HEK293 (cell line): Measurements from ENCODE around the gene KCTD10.

ENCODE experiments used
- CTCF ChIA-PET: fragments of 350-600 bp; formaldehyde crosslinking; extraction: SDS; loops from one replicate; lab custom pipeline; 2021; ENCODE audit warnings: antibody characterized with exemption; lab: Yijun Ruan, JAX
- POLR2A ChIA-PET: fragments of 300-600 bp; formaldehyde crosslinking; extraction: SDS; loops from one replicate; lab custom pipeline; 2020; ENCODE audit warnings: antibody characterized with exemption, inconsistent platforms; lab: Yijun Ruan, JAX
- H3K27ac ChIP-seq: fragments of 200-500 bp; sonication (Bioruptor generic); 2 replicates; pipeline ENCODE4 v1.5.1; 2014; ENCODE audit warnings: low read depth, low read length, control low read depth, inconsistent platforms; ENCODE audit errors: extremely low read depth
- H3K36me3 ChIP-seq, 2 experiments: fragments of 200-500 bp in 1 of 2; sonication (Bioruptor generic) in 1 of 2; 1 replicate in 1 of 2; 2 replicates in 1 of 2; pipeline ENCODE4 v1.5.1; 2014 to 2017; ENCODE audit warnings: inconsistent platforms in 2 of 2, low read length in 2 of 2; ENCODE audit not compliant: control insufficient read depth in 2 of 2, insufficient read depth in 1 of 2
- H3K4me1 ChIP-seq: fragments of 200-500 bp; sonication (Bioruptor generic); 2 replicates; pipeline ENCODE4 v1.5.1; 2014; ENCODE audit warnings: mild to moderate bottlenecking, low read length, inconsistent platforms; ENCODE audit not compliant: control insufficient read depth, insufficient read depth
- H3K4me3 ChIP-seq: 2 replicates; pipeline ENCODE4 v1.5.1; 2011; ENCODE audit warnings: low read depth, mild to moderate bottlenecking, control low read depth, low read length, moderate library complexity
- H3K9me3 ChIP-seq: fragments of 200-500 bp; sonication (Bioruptor generic); 2 replicates; pipeline ENCODE4 v1.5.1; 2014; ENCODE audit warnings: low read depth, low read length, inconsistent platforms; ENCODE audit not compliant: control insufficient read depth, insufficient read depth
- BCL11A ChIP-seq: fragments of 450-650 bp; formaldehyde crosslinking; IDR thresholded peaks from 2 replicates; pipeline ENCODE4 v1.5.1; 2016; ENCODE audit warnings: low read depth, missing biosample characterization, missing genetic modification characterization
- OVOL3 ChIP-seq: fragments of 450-650 bp; formaldehyde crosslinking; IDR thresholded peaks from 2 replicates; pipeline ENCODE4 v1.5.1; 2016; ENCODE audit warnings: missing biosample characterization, missing genetic modification characterization
- PRDM2 ChIP-seq: fragments of 450-650 bp; formaldehyde crosslinking; IDR thresholded peaks from 2 replicates; pipeline ENCODE4 v1.5.1; 2016; ENCODE audit warnings: missing biosample characterization, missing genetic modification characterization, borderline replicate concordance
- SP7 ChIP-seq: fragments of 450-650 bp; formaldehyde crosslinking; IDR thresholded peaks from 2 replicates; pipeline ENCODE4 v1.5.1; 2016; ENCODE audit warnings: missing biosample characterization, missing genetic modification characterization
- YY1 ChIP-seq: fragments of 450-650 bp; formaldehyde crosslinking; IDR thresholded peaks from 2 replicates; pipeline ENCODE4 v1.5.1; 2018; ENCODE audit warnings: missing biosample characterization, missing genetic modification characterization
- YY2 ChIP-seq: fragments of 450-650 bp; formaldehyde crosslinking; IDR thresholded peaks from 2 replicates; pipeline ENCODE4 v1.5.1; 2016; ENCODE audit warnings: missing biosample characterization, missing genetic modification characterization
- ZNF148 ChIP-seq: fragments of 450-650 bp; formaldehyde crosslinking; IDR thresholded peaks from 2 replicates; pipeline ENCODE4 v1.5.0; 2017; ENCODE audit warnings: missing biosample characterization, missing genetic modification characterization, borderline replicate concordance
- ZNF184 ChIP-seq: fragments of 450-650 bp; IDR thresholded peaks from 2 replicates; pipeline ENCODE4 v1.5.1; 2018; ENCODE audit warnings: missing biosample characterization, mild to moderate bottlenecking, missing genetic modification characterization
- ZNF19 ChIP-seq: fragments of 450-650 bp; formaldehyde crosslinking; IDR thresholded peaks from 2 replicates; pipeline ENCODE4; 2016; ENCODE audit warnings: missing biosample characterization, missing genetic modification characterization, low read depth
- ZNF324 ChIP-seq: fragments of 450-650 bp; formaldehyde crosslinking; IDR thresholded peaks from 2 replicates; pipeline ENCODE4 v1.5.1; 2016; ENCODE audit warnings: missing biosample characterization, missing genetic modification characterization
- ZNF335 ChIP-seq: fragments of 450-650 bp; formaldehyde crosslinking; conservative IDR thresholded peaks from 2 replicates; pipeline ENCODE4 v1.5.1; 2016; ENCODE audit warnings: missing biosample characterization, missing genetic modification characterization
- ZNF362 ChIP-seq: fragments of 450-650 bp; formaldehyde crosslinking; IDR thresholded peaks from 2 replicates; pipeline ENCODE4 v1.5.1; 2016; ENCODE audit warnings: missing biosample characterization, missing genetic modification characterization
- ZNF426 ChIP-seq: fragments of 450-650 bp; formaldehyde crosslinking; IDR thresholded peaks from 2 replicates; pipeline ENCODE4 v1.5.1; 2017; ENCODE audit warnings: missing biosample characterization, missing genetic modification characterization, mild to moderate bottlenecking, inconsistent platforms, moderate library complexity
- ZNF664 ChIP-seq: fragments of 450-650 bp; formaldehyde crosslinking; IDR thresholded peaks from 2 replicates; pipeline ENCODE4 v1.5.1; 2016; ENCODE audit warnings: missing biosample characterization, missing genetic modification characterization
- ZNF677 ChIP-seq: fragments of 450-650 bp; IDR thresholded peaks from 2 replicates; pipeline ENCODE4 v1.5.0; 2018; ENCODE audit warnings: missing biosample characterization, mild to moderate bottlenecking, missing genetic modification characterization, moderate library complexity
- ZNF701 ChIP-seq: fragments of 450-650 bp; formaldehyde crosslinking; IDR thresholded peaks from 2 replicates; pipeline ENCODE4 v1.5.1; 2016; ENCODE audit warnings: missing biosample characterization, missing genetic modification characterization
- ZSCAN23 ChIP-seq: fragments of 450-650 bp; formaldehyde crosslinking; IDR thresholded peaks from 2 replicates; pipeline ENCODE4 v1.5.1; 2016; ENCODE audit warnings: missing biosample characterization, missing genetic modification characterization
- TF ChIP-seq, protein P1 (sequence below): fragments of 450-650 bp; formaldehyde crosslinking; IDR thresholded peaks from 2 replicates; pipeline ENCODE4 v1.5.1; 2016; ENCODE audit warnings: missing biosample characterization, missing genetic modification characterization, low read depth
- TF ChIP-seq, protein P2 (sequence below): fragments of 450-650 bp; formaldehyde crosslinking; IDR thresholded peaks from 2 replicates; pipeline ENCODE4 v1.5.1; 2016; ENCODE audit warnings: missing biosample characterization, missing genetic modification characterization
- TF ChIP-seq, protein P3 (sequence below): fragments of 450-650 bp; formaldehyde crosslinking; IDR thresholded peaks from 2 replicates; pipeline ENCODE4 v1.5.1; 2016; ENCODE audit warnings: missing biosample characterization, missing genetic modification characterization

Gene KCTD10

DNA sequence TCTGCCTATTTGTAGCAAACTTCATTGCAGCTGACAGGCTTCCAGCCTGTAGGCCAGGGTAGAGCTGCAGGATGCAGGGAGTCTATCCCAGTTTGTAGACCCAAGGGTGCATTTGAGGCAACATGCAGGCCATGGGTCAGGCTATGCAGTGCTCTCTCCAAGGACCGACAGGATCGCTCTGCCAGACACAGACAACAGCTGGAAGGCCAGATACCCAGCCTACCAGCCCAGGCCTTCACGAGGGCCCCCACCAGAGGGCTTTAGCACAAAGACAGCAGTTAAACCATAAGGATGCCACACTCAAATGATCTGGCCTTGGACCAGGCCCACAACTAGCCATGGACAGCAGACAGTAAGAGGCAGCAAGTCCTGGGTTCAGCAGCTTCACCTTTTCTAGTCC is 10.3 kb downstream of the KCTD10 start:
- H3K9me3 ChIP-seq = no peaks in the 10 kb centered on the region
- peaks cover 0 to 52% of the 10 kb centered on the region in 2 experiments; a peak in 2 of 3 replicates for H3K36me3 ChIP-seq
- no peak overlapping the region for H3K27ac ChIP-seq
- TF ChIP-seq ZNF184 (tag by site-specific recombination) = no peak
- TF ChIP-seq YY1 (tag by site-specific recombination) = no peak
- TF ChIP-seq, protein P1, sequence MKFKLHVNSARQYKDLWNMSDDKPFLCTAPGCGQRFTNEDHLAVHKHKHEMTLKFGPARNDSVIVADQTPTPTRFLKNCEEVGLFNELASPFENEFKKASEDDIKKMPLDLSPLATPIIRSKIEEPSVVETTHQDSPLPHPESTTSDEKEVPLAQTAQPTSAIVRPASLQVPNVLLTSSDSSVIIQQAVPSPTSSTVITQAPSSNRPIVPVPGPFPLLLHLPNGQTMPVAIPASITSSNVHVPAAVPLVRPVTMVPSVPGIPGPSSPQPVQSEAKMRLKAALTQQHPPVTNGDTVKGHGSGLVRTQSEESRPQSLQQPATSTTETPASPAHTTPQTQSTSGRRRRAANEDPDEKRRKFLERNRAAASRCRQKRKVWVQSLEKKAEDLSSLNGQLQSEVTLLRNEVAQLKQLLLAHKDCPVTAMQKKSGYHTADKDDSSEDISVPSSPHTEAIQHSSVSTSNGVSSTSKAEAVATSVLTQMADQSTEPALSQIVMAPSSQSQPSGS (tag by site-specific recombination) = no peak
- no peak for TF ChIP-seq ZSCAN23 (tag by site-specific recombination)
- no peak for TF ChIP-seq SP7 (tag by site-specific recombination)
- TF ChIP-seq ZNF324 (tag by site-specific recombination) = no peak
- TF ChIP-seq ZNF664 (tag by site-specific recombination) = no peak
- H3K4me3 ChIP-seq = no peak overlapping the region
- ChIA-PET CTCF (no interaction called here), POLR2A (interaction anchor here (1.1 kb wide), 1 partner anchor 10 kb away, joined by 5 read pairs; the partner anchor contains the start of genes KCTD10 and UBE3B)
- peaks cover 16% of the 10 kb centered on the region for H3K4me1 ChIP-seq

DNA sequence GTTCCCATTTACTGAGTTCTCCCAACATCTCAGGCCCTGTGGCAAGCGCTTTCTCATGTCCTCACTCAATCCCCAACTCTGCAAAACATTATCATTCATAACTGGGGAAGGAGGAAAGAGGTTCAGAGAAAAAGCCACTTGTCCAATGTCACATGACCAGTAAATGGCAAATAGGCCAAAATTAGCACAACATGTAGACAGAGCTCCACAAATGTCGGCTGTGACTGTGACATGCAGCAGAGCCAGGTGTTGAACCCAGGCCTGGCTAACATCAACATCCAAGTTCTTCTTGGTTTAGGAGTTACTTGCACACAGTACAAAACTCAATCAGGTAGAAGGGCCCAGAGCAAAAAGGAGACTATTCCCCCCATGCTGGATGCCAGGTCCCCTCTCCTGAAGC is 10.8 kb downstream of the KCTD10 start:
- no peak overlapping the region for H3K27ac ChIP-seq
- ChIA-PET POLR2A (no interaction called here), CTCF (no interaction called here)
- H3K36me3 ChIP-seq = peaks cover 0 to 52% of the 10 kb centered on the region in 2 experiments; a peak in 2 of 3 replicates
- no peaks in the 10 kb centered on the region for H3K9me3 ChIP-seq
- H3K4me3 ChIP-seq = no peak overlapping the region
- H3K4me1 ChIP-seq = peaks cover 16% of the 10 kb centered on the region
- TF ChIP-seq BCL11A (tag by site-specific recombination) (no peak), ZNF148 (tag by site-specific recombination) (no peak), ZNF677 (tag by site-specific recombination) (no peak), ZNF19 (tag by site-specific recombination) (no peak), ZNF664 (tag by site-specific recombination) (no peak), SP7 (tag by site-specific recombination) (no peak), ZNF362 (tag by site-specific recombination) (no peak), YY2 (tag by site-specific recombination) (no peak), ZNF335 (no peak), OVOL3 (no peak), ZNF701 (tag by site-specific recombination) (no peak), PRDM2 (tag by site-specific recombination) (no peak), ZNF426 (tag by site-specific recombination) (no peak)
- TF ChIP-seq, protein P2, sequence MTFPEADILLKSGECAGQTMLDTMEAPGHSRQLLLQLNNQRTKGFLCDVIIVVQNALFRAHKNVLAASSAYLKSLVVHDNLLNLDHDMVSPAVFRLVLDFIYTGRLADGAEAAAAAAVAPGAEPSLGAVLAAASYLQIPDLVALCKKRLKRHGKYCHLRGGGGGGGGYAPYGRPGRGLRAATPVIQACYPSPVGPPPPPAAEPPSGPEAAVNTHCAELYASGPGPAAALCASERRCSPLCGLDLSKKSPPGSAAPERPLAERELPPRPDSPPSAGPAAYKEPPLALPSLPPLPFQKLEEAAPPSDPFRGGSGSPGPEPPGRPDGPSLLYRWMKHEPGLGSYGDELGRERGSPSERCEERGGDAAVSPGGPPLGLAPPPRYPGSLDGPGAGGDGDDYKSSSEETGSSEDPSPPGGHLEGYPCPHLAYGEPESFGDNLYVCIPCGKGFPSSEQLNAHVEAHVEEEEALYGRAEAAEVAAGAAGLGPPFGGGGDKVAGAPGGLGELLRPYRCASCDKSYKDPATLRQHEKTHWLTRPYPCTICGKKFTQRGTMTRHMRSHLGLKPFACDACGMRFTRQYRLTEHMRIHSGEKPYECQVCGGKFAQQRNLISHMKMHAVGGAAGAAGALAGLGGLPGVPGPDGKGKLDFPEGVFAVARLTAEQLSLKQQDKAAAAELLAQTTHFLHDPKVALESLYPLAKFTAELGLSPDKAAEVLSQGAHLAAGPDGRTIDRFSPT (tag by site-specific recombination) = no peak
- TF ChIP-seq, protein P3, sequence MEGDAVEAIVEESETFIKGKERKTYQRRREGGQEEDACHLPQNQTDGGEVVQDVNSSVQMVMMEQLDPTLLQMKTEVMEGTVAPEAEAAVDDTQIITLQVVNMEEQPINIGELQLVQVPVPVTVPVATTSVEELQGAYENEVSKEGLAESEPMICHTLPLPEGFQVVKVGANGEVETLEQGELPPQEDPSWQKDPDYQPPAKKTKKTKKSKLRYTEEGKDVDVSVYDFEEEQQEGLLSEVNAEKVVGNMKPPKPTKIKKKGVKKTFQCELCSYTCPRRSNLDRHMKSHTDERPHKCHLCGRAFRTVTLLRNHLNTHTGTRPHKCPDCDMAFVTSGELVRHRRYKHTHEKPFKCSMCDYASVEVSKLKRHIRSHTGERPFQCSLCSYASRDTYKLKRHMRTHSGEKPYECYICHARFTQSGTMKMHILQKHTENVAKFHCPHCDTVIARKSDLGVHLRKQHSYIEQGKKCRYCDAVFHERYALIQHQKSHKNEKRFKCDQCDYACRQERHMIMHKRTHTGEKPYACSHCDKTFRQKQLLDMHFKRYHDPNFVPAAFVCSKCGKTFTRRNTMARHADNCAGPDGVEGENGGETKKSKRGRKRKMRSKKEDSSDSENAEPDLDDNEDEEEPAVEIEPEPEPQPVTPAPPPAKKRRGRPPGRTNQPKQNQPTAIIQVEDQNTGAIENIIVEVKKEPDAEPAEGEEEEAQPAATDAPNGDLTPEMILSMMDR (tag by site-specific recombination) = no peak
